Measurements from ENCODE around the gene DTNB. TPM values are rescaled to one million over a fixed set of nuclear protein-coding genes. Genes with fewer than 3 reads are reported as not detected.
"Not testable (repeated sequence)": the region's sequence is repeated elsewhere in the genome, so short reads cannot be mapped to it uniquely, and the experiment has no call there.

The DTNB gene
- total and polyA plus RNA-seq, 8 donors, result 10.5 to 70.0 (median 33.7) TPM

- DNase-seq, result no peak
- TF ChIP-seq EP300 (IDR thresholded peaks at IDR 0.05) (no peak), POLR2AphosphoS5 (IDR thresholded peaks at IDR 0.05) (no peak), POLR2A (IDR thresholded peaks at IDR 0.05) (no peak)
- TF ChIP-seq, protein P1, sequence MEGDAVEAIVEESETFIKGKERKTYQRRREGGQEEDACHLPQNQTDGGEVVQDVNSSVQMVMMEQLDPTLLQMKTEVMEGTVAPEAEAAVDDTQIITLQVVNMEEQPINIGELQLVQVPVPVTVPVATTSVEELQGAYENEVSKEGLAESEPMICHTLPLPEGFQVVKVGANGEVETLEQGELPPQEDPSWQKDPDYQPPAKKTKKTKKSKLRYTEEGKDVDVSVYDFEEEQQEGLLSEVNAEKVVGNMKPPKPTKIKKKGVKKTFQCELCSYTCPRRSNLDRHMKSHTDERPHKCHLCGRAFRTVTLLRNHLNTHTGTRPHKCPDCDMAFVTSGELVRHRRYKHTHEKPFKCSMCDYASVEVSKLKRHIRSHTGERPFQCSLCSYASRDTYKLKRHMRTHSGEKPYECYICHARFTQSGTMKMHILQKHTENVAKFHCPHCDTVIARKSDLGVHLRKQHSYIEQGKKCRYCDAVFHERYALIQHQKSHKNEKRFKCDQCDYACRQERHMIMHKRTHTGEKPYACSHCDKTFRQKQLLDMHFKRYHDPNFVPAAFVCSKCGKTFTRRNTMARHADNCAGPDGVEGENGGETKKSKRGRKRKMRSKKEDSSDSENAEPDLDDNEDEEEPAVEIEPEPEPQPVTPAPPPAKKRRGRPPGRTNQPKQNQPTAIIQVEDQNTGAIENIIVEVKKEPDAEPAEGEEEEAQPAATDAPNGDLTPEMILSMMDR (IDR thresholded peaks at IDR 0.05), result no peak
- H3K36me3 ChIP-seq, result peaks cover 0 to 9% (median 4%) of the 10 kb centered on the region in 4 donors
- no peaks in the 10 kb centered on the region for H3K27me3 ChIP-seq
- no peak overlapping the region for H3K4me3 ChIP-seq
- intact Hi-C loops (cut with DNase I; ENCODE audit: low total_unique reads), result no loop called here
- H3K27ac ChIP-seq, result no peak overlapping the region
- H3K9me3 ChIP-seq, result no peaks in the 10 kb centered on the region
- no peaks in the 10 kb centered on the region for H3K4me1 ChIP-seq
- WGBS, 5 donors, result 64 to 100% (median 92%) methylated on average over 3 of the region's 3 CpGs
These were observed 31.1 kb downstream of the DTNB start for GRCh38 chr2:25642298-25642697.

GRCh38 chr2:25639696-25640095 is 33.7 kb downstream of the DTNB start:
- Histone ChIP-seq H3K4me1 (no peaks in the 10 kb centered on the region), H3K9me3 (no peaks in the 10 kb centered on the region), H3K27me3 (no peaks in the 10 kb centered on the region), H3K27ac (no peak overlapping the region), H3K4me3 (no peak overlapping the region), H3K36me3 (peaks cover 0 to 9% (median 4%) of the 10 kb centered on the region in 4 donors)
- DNase-seq, result no peak
- intact Hi-C loops (cut with DNase I; ENCODE audit: low total_unique reads), result no loop called here
- TF ChIP-seq POLR2A (IDR thresholded peaks at IDR 0.05) (no peak), EP300 (IDR thresholded peaks at IDR 0.05) (no peak), POLR2AphosphoS5 (IDR thresholded peaks at IDR 0.05) (no peak)
- TF ChIP-seq, protein P1 (IDR thresholded peaks at IDR 0.05), result no peak
- WGBS, 5 donors, result 95 to 99% (median 96%) methylated on average over 17 of the region's 17 CpGs

GRCh38 chr2:25639131-25639530 is 34.2 kb downstream of the DTNB start:
- Histone ChIP-seq H3K4me3 (no peak overlapping the region), H3K9me3 (no peaks in the 10 kb centered on the region), H3K27ac (no peak overlapping the region), H3K4me1 (no peaks in the 10 kb centered on the region), H3K36me3 (peaks cover 0 to 9% (median 3%) of the 10 kb centered on the region in 4 donors), H3K27me3 (no peaks in the 10 kb centered on the region)
- DNase-seq, result no peak
- 79 to 88% (median 83%) methylated on average over 8 to 9 of the region's 9 CpGs for WGBS, 5 donors
- no peak for TF ChIP-seq POLR2A (IDR thresholded peaks at IDR 0.05)
- intact Hi-C loops (cut with DNase I; ENCODE audit: low total_unique reads), result no loop called here

- DNase-seq, result no peak
- TF ChIP-seq POLR2A (IDR thresholded peaks at IDR 0.05), result no peak
- TF ChIP-seq, protein P1 (IDR thresholded peaks at IDR 0.05), result no peak
- TF ChIP-seq EP300 (IDR thresholded peaks at IDR 0.05), result no peak
- TF ChIP-seq POLR2AphosphoS5 (IDR thresholded peaks at IDR 0.05), result no peak
- no peaks in the 10 kb centered on the region for H3K27me3 ChIP-seq
- intact Hi-C loops (cut with DNase I; ENCODE audit: low total_unique reads), result no loop called here
- H3K4me3 ChIP-seq, result no peak overlapping the region
- no peaks in the 10 kb centered on the region for H3K4me1 ChIP-seq
- H3K36me3 ChIP-seq, result peaks cover 0 to 9% (median 2%) of the 10 kb centered on the region in 4 donors
- no peaks in the 10 kb centered on the region for H3K9me3 ChIP-seq
- no peak overlapping the region for H3K27ac ChIP-seq
- 87 to 97% (median 97%) methylated on average over 1 of the region's 1 CpG for WGBS, 5 donors
These were observed 37.6 kb downstream of the DTNB start for GRCh38 chr2:25635797-25636196.

GRCh38 chr2:25633801-25634200 is 39.6 kb downstream of the DTNB start:
- intact Hi-C loops (cut with DNase I; ENCODE audit: low total_unique reads); H3K9me3 ChIP-seq; H3K4me3 ChIP-seq; DNase-seq; H3K36me3 ChIP-seq; H3K4me1 ChIP-seq; H3K27ac ChIP-seq; H3K27me3 ChIP-seq: not testable (repeated sequence)
- 84 to 100% (median 96%) methylated on average over 8 to 34 of the region's 34 CpGs for whole genome bisulfite sequencing, 5 donors
